K562 (cell line): ENCODE results near the gene CCDC9B.

Source experiments
- NFYB ChIP-seq: IDR thresholded peaks from 2 replicates; pipeline ENCODE4 v1.6.1; 2011; ENCODE audit warnings: mild to moderate bottlenecking, moderate library complexity; ENCODE audit not compliant: insufficient read length; ENCODE audit errors: extremely low read depth
- SIRT6 ChIP-seq: IDR thresholded peaks from one replicate; pipeline ENCODE4 v1.6.1; 2012; ENCODE audit warnings: low read depth, mild to moderate bottlenecking, control low read depth, inconsistent platforms, low read length, moderate library complexity
- SMC3 ChIP-seq: conservative IDR thresholded peaks from 2 replicates; pipeline ENCODE4 v1.6.1; 2011; ENCODE audit warnings: low read depth, low read length, improper control_type of control experiment; ENCODE audit not compliant: insufficient read depth
- SOX6 ChIP-seq: fragments of 450-650 bp; IDR thresholded peaks from 2 replicates; pipeline ENCODE4 v1.6.1; 2014; ENCODE audit warnings: mild to moderate bottlenecking
- YBX1 ChIP-seq: fragments of 450-650 bp; IDR thresholded peaks from 2 replicates; pipeline ENCODE4 v1.7.1; 2016; ENCODE audit warnings: mild to moderate bottlenecking
- ZNF24 ChIP-seq: fragments of 450-650 bp; IDR thresholded peaks from 2 replicates; pipeline ENCODE4 v1.6.1; 2016
- ZNF780A ChIP-seq: fragments of 250-450 bp; sonication (Bioruptor Pico); IDR thresholded peaks from 2 replicates; pipeline ENCODE4 v1.5.0; 2021; ENCODE audit warnings: mild to moderate bottlenecking

GRCh38 chr15:40358471-40359353 is 18.0 kb upstream of the CCDC9B start:
- TF ChIP-seq NFYB (no peak), YBX1 (no peak), ZNF24 (no peak), SOX6 (no peak), SIRT6 (no peak), ZNF780A (CRISPR knock-in tag) (no peak), SMC3 (no peak)
